OCI-M2 (cell line): Measurements from ENCODE around the gene C6orf141.
"Not testable (repeated sequence)": the region's sequence is repeated elsewhere in the genome, so short reads cannot be mapped to it uniquely, and the experiment has no call there.

Source experiments
- DNase-seq: peaks from one replicate; lab custom pipeline; 2025; ENCODE audit not compliant: unreplicated experiment; lab: John Stamatoyannopoulos, UW

Gene C6orf141

GRCh38 chr6:49570474-49571079 is 20.1 kb downstream of the C6orf141 start:
- no peak for DNase-seq

DNA sequence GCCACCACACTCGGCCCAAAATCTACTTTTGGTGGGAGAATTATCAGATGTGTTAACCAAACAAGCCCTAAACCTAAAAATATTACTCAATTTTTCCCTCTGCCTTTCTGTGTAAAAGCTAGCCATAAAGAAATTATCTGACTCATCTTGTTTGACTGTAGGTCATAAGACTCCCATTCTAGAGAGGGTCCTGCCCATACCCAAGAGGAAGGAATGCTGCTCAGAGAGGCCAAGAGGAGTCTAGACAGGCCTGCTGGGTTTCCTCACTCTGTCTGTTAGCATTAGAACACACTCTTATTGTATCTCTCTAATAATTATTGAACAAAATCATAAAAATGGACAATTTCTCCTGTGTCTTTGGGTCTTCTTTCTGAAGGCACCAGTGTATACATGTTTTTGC is 26.1 kb downstream of the C6orf141 start:
- no peak for DNase-seq

- DNase-seq = no peak
Measured at GRCh38 chr6:49579649-49580048, 29.2 kb downstream of the C6orf141 start.

- no peak for DNase-seq
Measured at GRCh38 chr6:49582529-49582928, 32.1 kb downstream of the C6orf141 start.

DNA sequence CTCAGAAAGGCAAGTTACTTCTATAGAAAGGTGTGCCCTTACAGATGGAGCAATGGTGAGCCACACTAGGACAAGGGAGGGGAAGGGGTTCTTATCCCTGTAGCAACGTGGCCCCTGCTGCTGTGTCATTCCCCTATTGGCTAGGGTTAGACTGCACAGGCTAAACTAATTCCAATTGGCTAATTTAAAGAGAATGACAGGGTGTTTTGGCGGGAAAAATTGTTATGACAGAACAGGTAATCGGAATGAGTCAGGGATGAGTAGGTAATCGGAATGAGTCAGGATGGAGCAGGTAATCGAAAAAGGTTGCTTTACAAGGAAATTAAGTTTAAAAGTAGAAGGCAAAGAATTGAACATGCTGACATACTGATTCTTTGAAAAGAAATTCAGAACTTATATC is 36.8 kb downstream of the C6orf141 start:
- DNase-seq = not testable (repeated sequence)
